ENCODE results near the gene CALCOCO1. TPM values are rescaled to one million over a fixed set of nuclear protein-coding genes. Genes with fewer than 3 reads are reported as not detected.

The CALCOCO1 gene
- polyA plus RNA-seq, 3 donors = 60.1 to 238 (median 69.6) TPM

DNA sequence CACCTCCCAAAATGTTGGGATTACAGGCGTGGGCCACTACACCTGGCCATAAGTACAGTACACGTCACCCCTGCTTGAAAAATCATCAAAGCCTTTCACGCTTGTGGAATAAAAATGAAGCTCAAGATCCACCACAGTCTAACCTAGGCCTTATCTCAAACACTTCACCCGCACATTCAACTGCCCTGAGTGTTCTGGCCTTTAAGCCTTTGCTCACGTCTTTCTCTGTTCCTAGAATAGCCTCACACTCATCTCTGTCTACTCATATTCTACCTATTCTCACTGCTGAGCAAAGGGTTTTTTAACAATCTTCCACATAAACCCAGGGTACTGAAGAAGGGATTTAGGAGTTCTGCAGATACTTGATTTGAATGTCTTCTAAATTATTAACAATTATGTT lies 9.9 kb downstream of the CALCOCO1 start:
- intact Hi-C loops (cut with micrococcal nuclease) = no loop called here
- Histone ChIP-seq H4K20me1 (ENCODE audit: insufficient read depth, low read length) (no peaks in the 10 kb centered on the region), H3K4me1 (ENCODE audit: control insufficient read depth in 1 of 2, insufficient read depth in 2 of 2, low read length in 2 of 2) (no peaks in the 10 kb centered on the region), H3K36me3 (replicated peaks in 1 of 2; ENCODE audit: control insufficient read depth in 1 of 2, insufficient read depth in 2 of 2, low read length in 2 of 2) (peaks cover 79 to 97% of the 10 kb centered on the region in 2 donors), H3K4me2 (replicated peaks; ENCODE audit: extremely low read depth, low read length, poor library complexity, severe bottlenecking) (no peak overlapping the region), H2AFZ (ENCODE audit: insufficient read depth, low read depth, low read length, poor library complexity, severe bottlenecking) (no peak overlapping the region), H3K27ac (ENCODE audit: low read depth in 1 of 2, low read length in 2 of 2) (no peak overlapping the region), H3K27me3 (ENCODE audit: control insufficient read depth in 2 of 2, insufficient read depth in 2 of 2, low read length in 2 of 2) (no peaks in the 10 kb centered on the region), H3K9ac (ENCODE audit: insufficient read depth, low read length, poor library complexity, severe bottlenecking) (no peak overlapping the region), H3K9me3 (replicated peaks in 1 of 2; ENCODE audit: control insufficient read depth in 1 of 2, insufficient read depth in 1 of 2, low read length in 2 of 2) (no peaks in the 10 kb centered on the region), H3K79me2 (ENCODE audit: insufficient read depth, low read length) (no peaks in the 10 kb centered on the region), H3K4me3 (replicated peaks in 1 of 3; ENCODE audit: low read depth in 2 of 3, low read length in 3 of 3) (no peak overlapping the region)
- H3K27me3 Mint-ChIP-seq (ENCODE audit: low read depth in 3 of 3) = peaks cover 0 to 1% (median 0%) of the 10 kb centered on the region in 3 donors
- DNase-seq = no peak
- no peaks in the 10 kb centered on the region for H3K9me3 Mint-ChIP-seq
- no peak overlapping the region for H3K27ac Mint-ChIP-seq
- no peaks in the 10 kb centered on the region for H3K4me1 Mint-ChIP-seq
- TF ChIP-seq, protein P1, sequence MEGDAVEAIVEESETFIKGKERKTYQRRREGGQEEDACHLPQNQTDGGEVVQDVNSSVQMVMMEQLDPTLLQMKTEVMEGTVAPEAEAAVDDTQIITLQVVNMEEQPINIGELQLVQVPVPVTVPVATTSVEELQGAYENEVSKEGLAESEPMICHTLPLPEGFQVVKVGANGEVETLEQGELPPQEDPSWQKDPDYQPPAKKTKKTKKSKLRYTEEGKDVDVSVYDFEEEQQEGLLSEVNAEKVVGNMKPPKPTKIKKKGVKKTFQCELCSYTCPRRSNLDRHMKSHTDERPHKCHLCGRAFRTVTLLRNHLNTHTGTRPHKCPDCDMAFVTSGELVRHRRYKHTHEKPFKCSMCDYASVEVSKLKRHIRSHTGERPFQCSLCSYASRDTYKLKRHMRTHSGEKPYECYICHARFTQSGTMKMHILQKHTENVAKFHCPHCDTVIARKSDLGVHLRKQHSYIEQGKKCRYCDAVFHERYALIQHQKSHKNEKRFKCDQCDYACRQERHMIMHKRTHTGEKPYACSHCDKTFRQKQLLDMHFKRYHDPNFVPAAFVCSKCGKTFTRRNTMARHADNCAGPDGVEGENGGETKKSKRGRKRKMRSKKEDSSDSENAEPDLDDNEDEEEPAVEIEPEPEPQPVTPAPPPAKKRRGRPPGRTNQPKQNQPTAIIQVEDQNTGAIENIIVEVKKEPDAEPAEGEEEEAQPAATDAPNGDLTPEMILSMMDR (IDR thresholded peaks at IDR 0.05) = no peak
- 96% methylated on average over 4 of the region's 5 CpGs for WGBS (ENCODE audit: insufficient coverage)
- peaks cover 84 to 93% of the 10 kb centered on the region in 2 donors for H3K36me3 Mint-ChIP-seq
- no peak overlapping the region for H3K4me3 Mint-ChIP-seq

DNA sequence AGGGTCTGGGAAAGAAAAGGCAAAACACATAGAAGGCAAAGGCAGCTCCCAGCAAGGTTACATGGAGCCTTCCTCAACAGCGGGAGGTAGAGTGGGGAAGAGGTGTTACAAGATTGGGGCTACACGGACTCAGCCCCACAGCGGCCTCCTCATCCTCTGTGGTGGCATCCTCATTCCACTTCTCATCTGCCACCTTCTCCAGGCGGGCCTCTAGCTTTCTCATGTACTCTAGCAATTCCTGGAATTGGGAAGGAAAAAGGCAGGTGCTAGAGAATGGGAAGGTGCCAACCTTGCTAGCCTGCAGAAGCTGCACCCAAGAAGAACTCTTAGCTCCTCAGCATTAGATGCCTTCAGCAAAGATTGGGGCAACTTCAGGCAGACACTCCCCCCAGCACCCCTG lies 13.2 kb downstream of the CALCOCO1 start:
- Mint-ChIP-seq H3K4me1 (peaks cover 2% of the 10 kb centered on the region), H3K27me3 (ENCODE audit: low read depth in 3 of 3) (peaks cover 2 to 8% (median 7%) of the 10 kb centered on the region in 3 donors), H3K27ac (no peak overlapping the region), H3K9me3 (no peaks in the 10 kb centered on the region), H3K36me3 (peaks cover 61 to 72% of the 10 kb centered on the region in 2 donors), H3K4me3 (no peak overlapping the region)
- H2AFZ ChIP-seq (ENCODE audit: insufficient read depth, low read depth, low read length, poor library complexity, severe bottlenecking) = no peak overlapping the region
- H3K27me3 ChIP-seq (ENCODE audit: control insufficient read depth in 2 of 2, insufficient read depth in 2 of 2, low read length in 2 of 2) = peaks cover 0 to under 1% of the 10 kb centered on the region in 2 donors
- no peaks in the 10 kb centered on the region for H3K4me1 ChIP-seq (ENCODE audit: control insufficient read depth in 1 of 2, insufficient read depth in 2 of 2, low read length in 2 of 2)
- intact Hi-C loops (cut with micrococcal nuclease) = no loop called here
- no peaks in the 10 kb centered on the region for H3K9me3 ChIP-seq (replicated peaks in 1 of 2; ENCODE audit: control insufficient read depth in 1 of 2, insufficient read depth in 1 of 2, low read length in 2 of 2)
- no peak overlapping the region for H3K27ac ChIP-seq (ENCODE audit: low read depth in 1 of 2, low read length in 2 of 2)
- TF ChIP-seq, protein P1 (IDR thresholded peaks at IDR 0.05) = no peak
- H3K9ac ChIP-seq (ENCODE audit: insufficient read depth, low read length, poor library complexity, severe bottlenecking) = no peak overlapping the region
- peaks cover 47 to 76% of the 10 kb centered on the region in 2 donors for H3K36me3 ChIP-seq (replicated peaks in 1 of 2; ENCODE audit: control insufficient read depth in 1 of 2, insufficient read depth in 2 of 2, low read length in 2 of 2)
- no peak for DNase-seq
- H4K20me1 ChIP-seq (ENCODE audit: insufficient read depth, low read length) = no peaks in the 10 kb centered on the region
- no peak overlapping the region for H3K4me3 ChIP-seq (replicated peaks in 1 of 3; ENCODE audit: low read depth in 2 of 3, low read length in 3 of 3)
- no CpG with 5 or more reads among the region's 4 CpGs for WGBS (ENCODE audit: insufficient coverage)
- no peak overlapping the region for H3K4me2 ChIP-seq (replicated peaks; ENCODE audit: extremely low read depth, low read length, poor library complexity, severe bottlenecking)
- no peaks in the 10 kb centered on the region for H3K79me2 ChIP-seq (ENCODE audit: insufficient read depth, low read length)
